Amniotic epithelial cell (primary cell): ENCODE measurements around the gene KCTD17.
A peak's percentile ranks its signal among the peaks of the same experiment; 100 is the strongest.

Experiments used
- DNase-seq: peaks from one replicate; pipeline ENCODE4 v3.0.0-alpha.2; 2010; ENCODE audit warnings: low read depth

Gene KCTD17

GRCh38 chr22:37079158-37079557, 27.6 kb downstream of the KCTD17 start:
- DNase-seq: no peak

GRCh38 chr22:37079668-37080171, 28.2 kb downstream of the KCTD17 start:
- DNase-seq: peak; percentile 52

- DNase-seq: no peak
Measured at GRCh38 chr22:37080438-37080837, 28.9 kb downstream of the KCTD17 start.

GRCh38 chr22:37080838-37081237, 29.3 kb downstream of the KCTD17 start:
- no peak for DNase-seq

DNA sequence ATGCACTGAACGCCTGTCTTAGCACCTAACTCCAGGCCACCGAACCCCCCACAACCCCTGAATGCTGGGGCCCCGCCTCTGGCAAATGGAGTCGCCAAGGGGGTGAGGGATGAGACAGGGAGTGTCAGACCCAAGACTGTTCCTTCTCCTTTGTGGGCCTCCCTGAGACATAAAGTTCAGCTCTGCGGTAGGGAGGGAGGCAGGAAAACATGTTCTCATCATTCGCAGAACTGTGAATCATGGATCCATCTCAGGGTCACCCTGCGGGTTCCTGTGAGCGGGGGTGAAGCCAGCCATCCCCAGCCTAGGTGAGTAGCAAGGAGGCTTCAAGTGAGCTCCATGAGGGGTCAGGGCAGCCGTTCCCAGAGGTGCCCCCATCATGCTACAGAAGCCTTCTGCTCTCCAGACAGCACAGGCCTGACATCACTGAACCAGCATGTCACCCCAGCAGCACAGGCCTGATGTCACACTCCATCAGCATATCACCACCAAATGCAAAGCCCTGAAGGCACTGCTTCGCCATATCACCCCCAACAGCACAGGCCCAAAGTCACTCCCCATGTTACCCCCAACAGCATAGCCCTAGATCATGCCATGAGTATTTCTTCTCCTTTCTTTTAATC, 30.8 kb downstream of the KCTD17 start:
- peak; percentile 72 for DNase-seq

DNA sequence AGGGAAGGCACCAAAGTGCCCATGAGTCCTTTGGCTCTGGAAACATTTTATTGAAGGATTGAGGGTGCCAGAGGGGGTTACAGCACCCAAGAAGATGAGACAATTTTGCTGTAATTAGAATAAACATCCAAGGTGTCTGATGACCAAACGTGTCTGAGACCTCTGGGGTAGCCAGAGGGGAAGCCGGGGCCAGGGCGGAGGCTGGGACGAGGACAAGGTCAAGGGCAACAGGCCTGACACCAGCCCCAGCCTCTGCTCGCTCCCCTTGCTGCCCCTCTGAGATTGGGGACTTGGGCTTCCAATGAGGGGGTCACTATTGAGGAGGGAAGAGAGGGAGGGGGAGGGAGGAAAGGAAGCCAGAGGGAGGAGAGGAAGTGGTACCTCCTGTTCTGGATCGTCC, 32.4 kb downstream of the KCTD17 start:
- no peak for DNase-seq

GRCh38 chr22:37084385-37084784, 32.8 kb downstream of the KCTD17 start:
- DNase-seq: no peak

DNA sequence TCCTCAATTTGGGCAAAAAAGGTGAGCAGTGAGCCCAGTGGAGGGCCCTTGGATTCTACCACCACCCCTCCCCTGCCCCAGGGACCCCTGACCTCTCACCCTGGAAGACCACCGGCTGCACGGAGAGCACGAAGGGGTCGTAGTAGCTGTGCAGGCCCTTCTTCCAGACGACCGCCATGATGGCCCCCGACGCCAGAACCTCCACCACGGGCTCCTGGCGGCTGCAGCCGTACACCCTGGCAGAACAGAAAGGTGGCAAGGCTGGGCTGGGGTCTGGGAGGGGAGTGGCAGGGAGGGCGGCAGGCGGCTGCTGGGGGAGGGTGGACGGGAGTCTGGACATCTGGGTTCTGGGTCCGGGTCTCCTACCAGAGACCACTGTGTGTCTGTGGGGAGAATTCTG, 34.6 kb downstream of the KCTD17 start:
- DNase-seq: no peak

DNA sequence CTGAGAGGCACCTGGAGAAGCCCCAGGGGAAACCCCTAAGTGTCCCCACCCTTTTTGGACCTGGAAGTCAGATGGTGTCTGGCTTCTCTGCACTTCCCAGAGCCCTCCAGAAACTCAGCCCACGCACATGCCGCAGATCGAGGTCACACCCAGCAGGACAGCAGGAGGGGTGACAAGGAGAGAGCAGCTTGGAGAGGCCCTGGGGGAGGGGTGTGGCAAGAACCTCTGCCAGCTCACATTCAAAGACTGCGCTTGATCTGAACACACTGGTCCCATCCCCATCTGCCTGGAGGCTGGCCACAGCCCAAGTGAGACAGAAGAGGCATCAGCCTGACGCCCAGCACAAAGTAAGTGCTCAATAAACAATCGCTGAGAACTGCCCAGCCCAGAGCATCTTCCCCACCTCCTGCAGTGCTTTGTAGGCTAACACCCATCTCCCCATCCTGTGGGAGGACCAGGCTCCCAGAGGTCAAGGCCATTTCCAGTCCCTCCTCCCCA, 36.6 kb downstream of the KCTD17 start:
- DNase-seq: peak; percentile 11

DNA sequence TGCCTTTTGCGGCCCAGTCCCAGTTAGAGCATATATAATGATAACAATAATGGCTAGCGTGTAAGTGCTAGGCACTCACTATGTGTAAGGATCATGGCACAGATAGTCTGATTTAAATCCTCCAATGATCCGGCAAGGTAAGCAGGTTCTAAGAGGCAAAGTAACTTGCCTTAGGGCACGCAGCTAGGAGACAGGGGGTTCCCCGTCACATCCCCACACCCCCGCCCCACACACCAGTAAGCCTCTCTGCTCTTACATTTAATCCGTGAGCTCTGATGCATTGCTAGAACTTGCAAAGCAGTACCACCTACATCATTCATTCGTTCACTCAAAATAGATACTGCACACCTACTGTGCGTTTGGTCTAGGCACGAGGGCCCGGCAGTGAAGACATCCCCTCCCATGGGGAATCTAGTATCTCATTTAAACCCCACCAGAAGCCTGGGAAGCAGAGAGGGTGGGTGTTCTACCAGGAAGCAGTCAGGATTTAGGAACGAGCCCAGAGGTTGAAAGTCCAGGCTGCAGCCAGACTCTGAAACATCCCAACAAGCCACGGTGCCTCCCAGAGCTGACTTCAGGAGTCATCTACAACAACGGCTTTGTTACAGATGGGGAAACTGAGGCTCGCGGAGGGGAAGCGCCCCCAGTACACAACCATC, 37.3 kb downstream of the KCTD17 start:
- no peak for DNase-seq

- no peak for DNase-seq
Measured at GRCh38 chr22:37089434-37089833, 37.9 kb downstream of the KCTD17 start.

GRCh38 chr22:37090920-37091695, 39.6 kb downstream of the KCTD17 start:
- DNase-seq: no peak

GRCh38 chr22:37091994-37092393, 40.5 kb downstream of the KCTD17 start:
- no peak for DNase-seq

DNA sequence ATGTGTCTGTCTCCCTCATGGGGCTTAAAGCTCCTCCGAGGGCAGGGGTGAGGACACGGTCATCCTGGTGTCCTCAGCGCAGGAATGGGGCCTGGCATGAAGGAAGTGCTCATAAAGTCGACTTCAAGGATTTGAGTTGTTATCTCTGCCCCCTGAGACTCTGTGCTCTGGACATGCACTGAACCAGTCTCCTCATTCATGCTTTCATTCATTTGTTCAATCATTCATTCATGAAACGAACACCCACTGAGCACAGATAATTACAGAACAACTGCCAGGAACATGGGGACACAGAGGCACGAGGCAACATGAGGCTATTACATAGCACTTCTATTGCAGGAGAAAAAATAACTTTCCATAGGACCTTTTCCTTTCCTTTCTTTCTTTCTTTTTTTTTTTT, 41.5 kb downstream of the KCTD17 start:
- DNase-seq: no peak

DNA sequence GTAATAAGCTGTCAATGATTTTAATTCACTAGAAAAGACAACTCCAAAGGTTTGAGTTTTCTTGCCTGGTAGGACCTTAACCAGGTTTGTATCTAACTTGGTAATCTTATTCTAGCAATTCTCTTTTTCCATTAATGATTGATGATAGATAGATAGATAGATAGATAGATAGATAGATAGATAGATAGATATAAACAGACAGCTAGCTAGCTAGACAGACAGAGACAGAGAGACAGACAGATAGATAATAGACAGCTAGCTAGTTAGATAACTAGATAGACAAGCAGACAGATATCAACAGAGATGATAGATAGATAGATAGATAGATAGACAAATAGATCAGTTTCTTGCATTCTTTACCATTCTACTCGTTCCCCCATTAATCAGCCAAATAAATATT, 42.7 kb downstream of the KCTD17 start:
- no peak for DNase-seq

DNA sequence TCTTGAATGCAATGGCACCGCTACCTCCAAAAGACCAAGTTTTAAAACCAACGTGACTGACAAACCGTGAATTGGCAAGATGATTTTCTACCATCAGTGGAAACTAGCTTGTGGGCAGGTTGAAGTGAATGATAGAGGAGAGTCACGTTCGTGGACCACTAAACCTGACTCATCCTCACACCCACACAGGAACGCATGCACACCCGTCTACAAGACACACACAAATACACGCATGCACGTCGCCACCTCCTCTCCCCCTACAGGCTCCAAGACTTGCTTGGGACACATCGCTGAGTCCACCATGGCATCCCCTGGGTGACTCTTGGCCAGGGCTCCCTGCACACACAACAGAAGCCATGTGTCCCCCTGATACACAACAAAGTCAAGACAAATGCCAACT, 43.6 kb downstream of the KCTD17 start:
- no peak for DNase-seq

- no peak for DNase-seq
Measured at GRCh38 chr22:37097346-37097745, 45.8 kb downstream of the KCTD17 start.

DNA sequence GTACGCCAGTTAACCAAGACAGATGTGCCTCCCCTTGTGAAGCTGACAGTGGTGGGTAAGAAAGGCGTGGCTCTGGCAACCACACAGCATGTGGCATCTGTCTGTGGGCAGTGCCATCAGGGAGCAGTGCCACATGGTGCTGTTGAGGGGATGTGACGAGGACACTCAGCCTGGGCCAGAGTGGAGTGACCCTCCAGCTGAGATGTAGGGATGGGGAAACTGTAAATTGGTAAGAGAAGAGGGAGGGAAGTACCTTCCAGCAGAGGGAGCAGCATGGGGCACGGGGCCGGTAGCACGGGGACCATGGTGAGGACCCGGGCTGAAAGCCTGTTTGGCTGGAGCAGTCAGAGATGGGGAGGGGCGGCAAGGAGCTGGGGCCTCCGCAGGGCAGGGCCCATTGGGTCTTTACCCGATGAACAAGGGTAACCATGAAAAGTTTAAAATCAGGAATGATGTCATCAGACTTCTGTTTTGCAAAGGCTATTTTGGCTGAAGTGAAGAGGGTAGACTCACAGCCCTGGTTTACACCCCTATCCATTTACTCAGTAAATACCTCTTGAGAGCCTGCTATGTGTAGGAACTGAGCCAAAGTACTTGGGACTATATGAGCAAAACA, 47.5 kb downstream of the KCTD17 start:
- DNase-seq: no peak

- no peak for DNase-seq
Measured at GRCh38 chr22:37100589-37101127, 49.1 kb downstream of the KCTD17 start.

DNA sequence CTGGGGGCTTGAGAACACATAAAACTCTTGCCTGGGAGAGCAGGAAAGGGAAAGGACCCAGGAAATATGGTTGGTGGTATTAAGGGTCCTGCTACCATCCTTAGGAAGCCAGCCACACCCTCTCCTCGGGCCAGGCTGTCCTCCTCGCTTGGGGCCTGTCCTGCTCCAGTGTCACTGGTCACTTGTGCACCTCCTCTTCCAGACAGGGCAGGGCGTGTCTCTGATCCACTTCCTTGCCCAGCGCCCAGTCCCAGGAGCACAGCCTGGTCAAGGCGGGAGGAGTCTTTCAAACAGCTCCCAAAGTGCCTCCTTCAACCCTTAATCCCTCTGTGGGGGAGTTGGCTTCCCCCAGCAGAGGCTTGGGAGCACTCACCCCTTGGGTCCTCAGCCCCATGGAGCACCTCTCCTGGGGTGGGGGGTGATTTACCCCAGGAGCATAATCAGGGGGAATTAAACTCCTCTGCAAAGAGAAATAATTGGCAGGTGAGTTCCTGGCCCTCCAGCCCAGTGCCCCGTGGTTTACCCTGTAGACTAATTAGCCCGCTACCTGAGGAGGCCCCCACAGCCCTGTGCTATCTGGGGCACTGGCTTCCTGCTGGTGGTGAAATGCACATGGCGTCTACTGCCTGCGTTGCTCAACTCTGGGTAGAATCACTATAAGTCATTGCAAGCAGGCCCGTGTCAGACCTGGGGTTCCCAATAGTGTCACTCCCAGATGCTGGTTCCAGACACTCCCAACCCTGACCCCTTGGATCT, 49.9 kb downstream of the KCTD17 start:
- DNase-seq: no peak

DNA sequence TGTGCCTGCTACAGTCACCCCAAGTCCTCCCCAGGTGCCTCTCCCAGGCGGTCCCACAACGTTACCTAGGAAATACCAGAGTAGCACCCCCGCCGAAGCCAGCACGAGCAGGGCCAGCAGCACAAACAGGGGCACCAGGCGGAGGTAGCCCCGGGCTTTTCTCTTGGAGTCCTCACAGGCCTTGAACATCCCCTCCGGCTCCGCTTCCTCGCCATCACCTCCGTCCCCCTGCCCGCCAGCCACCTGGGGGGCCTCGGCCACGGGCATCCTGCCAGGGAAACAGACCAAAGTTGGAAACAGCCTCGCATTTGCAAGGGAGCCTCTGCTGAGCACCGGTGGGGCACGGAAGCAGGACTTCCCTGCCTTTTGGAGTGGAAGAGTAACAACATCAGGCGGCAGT, 51.6 kb downstream of the KCTD17 start:
- no peak for DNase-seq
